ENCODE data around the gene SPG21.
"Not testable (repeated sequence)": the region's sequence is repeated elsewhere in the genome, so short reads cannot be mapped to it uniquely, and the experiment has no call there.

The SPG21 gene

DNA sequence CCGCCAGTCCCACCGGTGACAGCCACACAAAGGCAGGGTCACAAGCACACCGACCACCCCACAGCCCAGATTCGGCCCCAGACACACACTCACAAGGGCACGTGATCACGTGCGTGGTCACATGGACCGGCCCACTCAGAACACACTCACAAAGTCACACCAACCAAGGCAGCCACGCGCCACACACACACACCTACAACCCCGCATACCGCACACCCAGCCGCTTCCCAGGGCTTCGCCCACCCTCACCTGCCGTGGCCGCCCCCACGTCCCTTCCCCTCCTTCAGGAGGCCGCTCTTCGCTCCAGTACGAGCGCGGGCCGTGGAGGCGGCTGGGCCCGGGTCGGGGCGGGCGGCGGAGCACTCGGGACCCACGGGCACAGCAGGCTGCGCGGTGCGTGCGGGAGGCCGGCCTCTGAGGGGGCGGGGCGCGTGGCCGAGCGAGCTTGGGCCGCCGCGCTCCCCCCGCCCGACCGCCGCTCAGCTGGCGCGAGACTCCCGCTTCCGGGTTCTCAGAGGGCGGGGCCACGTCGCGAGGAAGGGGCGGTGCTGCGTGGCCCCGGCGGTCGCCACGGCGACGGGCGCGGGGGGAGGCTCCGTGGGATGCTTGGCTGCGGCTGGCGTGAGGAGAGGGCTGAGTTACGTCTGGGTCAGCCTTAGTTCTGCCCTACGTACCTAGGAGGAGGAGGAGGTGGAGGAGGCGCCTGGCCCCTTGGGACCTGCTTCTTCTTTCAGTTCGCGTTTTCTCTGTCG, at the start of gene SPG21:
Gene SPG21 (minus strand): TSS at position 499 of the 752 bp plus-strand sequence. CDS start 6,345 bp downstream, outside the sequence.
- peak; percentile 94 for DNase-seq

DNA sequence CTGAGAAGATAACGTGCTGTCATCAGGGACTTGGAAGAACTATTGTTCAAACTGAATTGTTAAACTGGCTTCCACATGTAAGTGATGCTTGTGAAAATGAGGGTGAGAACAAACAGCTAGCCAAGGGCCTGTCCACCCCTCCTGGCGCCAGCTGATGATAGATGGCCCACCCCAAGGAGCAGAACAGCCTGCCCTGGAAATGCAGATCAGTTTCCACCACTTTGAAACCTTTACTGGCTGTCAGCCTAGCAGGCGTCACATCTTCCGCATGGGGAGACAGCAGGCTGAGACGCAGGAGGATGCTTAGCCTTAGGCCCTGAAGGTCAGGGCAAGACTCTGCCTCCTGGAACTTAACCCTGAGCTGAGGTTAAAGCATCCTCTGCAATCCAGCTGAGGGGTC, 49.1 kb upstream of the SPG21 start:
- no peak for DNase-seq

DNA sequence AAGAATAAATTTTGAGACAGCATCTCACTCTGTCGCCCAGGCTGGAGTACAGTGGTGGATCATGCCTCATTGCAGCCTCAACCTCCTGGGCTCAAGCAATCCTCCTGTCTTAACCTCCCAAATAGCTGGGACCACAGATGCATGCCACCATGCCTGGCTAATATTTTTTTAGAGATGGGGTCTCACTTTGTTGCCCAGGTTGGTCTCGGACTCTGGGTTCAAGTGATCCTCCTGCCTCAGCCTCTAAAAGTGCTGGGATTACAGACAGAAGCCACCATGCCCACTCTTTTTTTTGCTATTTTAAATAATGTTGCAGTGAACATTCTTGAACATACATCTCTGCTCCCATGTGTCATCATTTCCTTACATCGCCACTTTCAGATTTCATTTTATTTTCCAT, 48.7 kb upstream of the SPG21 start:
- DNase-seq: no peak

GRCh38 chr15:65037309-65037708, 47.6 kb upstream of the SPG21 start:
- no peak for DNase-seq

DNA sequence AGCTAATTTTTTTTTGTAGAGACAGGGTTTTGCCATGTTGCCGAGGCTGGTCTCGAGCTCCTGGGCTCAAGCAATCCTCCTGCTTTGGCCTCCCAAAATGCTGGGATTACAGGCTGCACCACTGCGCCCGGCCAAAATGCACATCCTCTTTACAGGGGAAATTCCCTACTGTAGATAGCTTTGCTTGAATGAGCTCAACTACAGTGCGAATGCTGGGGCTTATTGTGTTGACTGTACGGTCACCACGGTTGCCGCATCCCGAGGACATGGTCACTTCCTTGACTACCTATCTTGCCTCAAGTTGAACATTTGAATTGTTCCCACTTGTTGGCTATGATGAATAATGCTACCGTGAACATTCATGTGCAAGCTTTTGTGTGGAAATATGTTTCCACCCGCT, 45.0 kb upstream of the SPG21 start:
- no peak for DNase-seq

GRCh38 chr15:65033659-65034269, 44.0 kb upstream of the SPG21 start:
- DNase-seq: peak; percentile 52

DNA sequence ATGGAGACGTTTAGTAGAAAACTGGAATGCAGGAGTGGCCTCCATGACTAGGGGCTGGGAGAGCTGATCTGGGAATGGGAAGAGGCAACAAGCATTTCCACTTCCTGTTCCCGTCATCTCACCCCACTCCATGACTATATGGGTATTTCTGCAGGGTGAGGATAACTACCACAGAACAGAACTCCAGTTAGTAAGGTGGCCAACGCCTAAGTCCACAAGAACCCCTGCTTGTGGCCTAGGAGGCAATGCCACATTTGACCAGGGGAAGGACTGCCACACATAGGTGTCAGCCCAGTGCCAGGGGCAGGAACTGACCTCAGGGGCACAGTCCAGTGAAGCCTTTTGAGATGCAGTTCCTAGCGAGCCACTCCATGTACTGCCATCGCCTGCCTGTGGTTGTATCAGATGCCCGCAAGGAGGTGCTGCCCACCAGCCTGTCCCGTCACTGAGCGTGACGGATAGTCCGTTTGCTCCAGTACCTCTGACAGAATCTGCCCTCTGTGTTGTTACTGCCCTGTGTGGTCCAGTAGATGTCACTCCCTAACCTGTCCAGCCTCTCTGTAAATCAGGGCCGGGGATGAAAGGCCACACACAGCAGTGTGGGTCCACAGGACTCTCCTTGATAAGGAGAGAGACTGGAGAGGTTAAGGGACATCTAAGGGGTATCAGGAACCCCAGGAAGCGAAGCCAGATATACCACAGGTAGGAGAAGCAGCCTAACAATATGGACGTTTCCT, 43.3 kb upstream of the SPG21 start:
- peak; percentile 43 for DNase-seq

DNA sequence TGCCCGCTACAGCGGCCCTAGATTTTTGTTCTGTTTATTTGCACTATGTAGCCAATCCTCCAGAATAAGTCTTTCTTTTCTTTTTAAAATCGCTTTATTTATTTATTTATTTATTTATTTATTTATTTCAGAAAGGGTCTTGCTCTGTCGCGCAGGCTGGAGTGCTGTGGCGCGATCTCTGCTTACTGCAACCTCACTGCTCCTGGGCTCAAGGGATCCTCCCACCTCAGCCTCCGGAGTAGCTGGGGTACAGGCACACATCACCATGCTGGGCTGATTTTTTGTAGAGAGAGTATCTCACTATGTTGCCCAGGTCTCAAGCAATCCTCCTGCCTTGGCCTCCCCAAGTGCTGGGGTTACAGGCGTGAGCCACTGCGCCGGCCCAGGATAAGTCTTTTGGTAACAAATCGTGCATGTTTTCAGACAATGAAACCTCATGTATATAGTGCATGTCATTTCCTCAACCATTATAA, 40.1 kb upstream of the SPG21 start:
- no peak for DNase-seq

DNA sequence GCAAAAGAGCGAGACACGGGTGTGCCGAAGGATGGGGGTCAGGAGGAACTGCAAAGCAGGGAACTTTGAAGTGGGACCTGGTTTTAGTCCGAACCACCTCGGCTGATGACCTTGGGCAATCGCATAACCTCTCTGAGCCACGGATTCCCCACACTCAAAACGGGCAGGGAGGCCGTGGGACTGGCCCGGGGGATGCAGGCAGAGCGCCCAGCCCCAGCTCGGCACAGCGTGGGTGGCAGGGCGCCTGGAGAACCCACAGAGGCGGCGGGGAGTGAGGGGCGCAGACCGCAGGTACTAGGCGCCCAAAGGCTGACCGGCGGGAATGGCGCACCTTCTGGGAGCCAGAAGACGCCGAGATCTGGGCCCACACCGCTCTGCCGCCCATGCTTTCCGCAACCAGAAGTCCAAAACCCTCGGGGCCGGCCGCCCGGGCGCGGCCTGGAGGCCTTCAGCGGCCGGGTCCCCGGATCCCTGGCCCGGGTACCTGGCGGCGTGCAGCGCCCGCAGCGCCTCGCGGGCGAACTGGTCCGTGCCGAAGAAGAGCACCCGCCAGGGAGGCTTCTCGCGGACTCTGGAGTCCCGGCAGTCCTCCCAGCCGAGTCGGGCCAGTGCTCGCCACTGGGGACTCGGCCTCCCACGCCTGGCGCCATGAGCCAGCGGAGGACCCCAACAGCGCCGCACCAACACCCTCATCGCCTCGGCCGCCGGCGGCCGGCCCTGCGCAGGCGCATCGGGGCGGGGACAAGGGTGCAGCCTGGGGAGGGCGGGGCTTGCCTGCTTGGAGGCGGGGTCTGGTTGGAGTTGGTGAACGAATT, 39.4 kb upstream of the SPG21 start, which contains the start of gene MTFMT:
Gene MTFMT (minus strand): TSS at position 719 of the 815 bp plus-strand sequence. CDS start 26 bp downstream, at position 693.
- DNase-seq: peak; percentile 93

GRCh38 chr15:65028338-65028737, 38.6 kb upstream of the SPG21 start:
- DNase-seq: peak; percentile 10

GRCh38 chr15:65027593-65027992, 37.9 kb upstream of the SPG21 start:
- DNase-seq: no peak

GRCh38 chr15:65026756-65027155, 37.0 kb upstream of the SPG21 start:
- no peak for DNase-seq

- DNase-seq: no peak
These were observed 31.8 kb upstream of the SPG21 start for GRCh38 chr15:65021488-65021887.

- no peak for DNase-seq
These were observed 30.7 kb upstream of the SPG21 start for GRCh38 chr15:65020419-65020818.

- not testable (repeated sequence) for DNase-seq
These were observed 21.5 kb upstream of the SPG21 start for GRCh38 chr15:65011198-65011597.

GRCh38 chr15:65008983-65009382, 19.3 kb upstream of the SPG21 start:
- DNase-seq: no peak

DNA sequence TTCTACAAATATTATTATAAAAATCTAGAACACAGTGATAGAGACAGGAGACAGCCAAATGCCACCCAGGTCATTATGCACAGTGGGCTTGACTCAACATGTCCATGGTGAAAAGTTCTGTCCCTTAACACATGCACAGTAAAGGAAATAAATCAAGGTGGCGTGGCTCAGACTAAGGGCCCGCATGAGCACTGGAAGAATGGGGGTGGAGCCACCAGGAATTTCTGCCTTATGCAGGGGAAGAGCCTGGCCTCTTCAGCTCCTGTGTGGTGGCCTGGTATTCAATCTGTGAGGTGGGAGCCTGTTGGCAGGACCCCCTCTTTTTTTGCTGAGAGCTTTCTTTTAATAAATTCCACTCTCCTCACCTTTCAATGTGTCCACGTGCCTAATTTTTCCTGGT, 17.2 kb upstream of the SPG21 start:
- no peak for DNase-seq

DNA sequence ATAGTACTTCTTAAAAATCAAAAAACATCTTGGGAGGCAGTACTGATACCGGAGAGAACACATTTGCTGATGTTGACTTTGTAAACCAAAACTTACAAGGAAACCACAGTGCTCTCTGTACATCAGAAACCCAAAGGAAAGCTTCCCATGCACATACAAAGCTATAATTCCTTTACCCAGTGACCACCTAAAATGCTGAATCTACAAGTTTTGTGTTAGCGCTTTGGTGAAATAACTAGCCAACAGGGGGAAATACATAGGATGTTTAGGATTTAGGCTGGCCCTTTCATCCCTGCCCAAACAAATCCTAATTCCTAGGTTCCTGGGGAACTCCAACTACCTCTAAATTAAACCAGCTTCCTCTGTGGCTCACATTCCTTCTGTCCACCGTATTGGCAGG, 15.3 kb upstream of the SPG21 start:
- no peak for DNase-seq

DNA sequence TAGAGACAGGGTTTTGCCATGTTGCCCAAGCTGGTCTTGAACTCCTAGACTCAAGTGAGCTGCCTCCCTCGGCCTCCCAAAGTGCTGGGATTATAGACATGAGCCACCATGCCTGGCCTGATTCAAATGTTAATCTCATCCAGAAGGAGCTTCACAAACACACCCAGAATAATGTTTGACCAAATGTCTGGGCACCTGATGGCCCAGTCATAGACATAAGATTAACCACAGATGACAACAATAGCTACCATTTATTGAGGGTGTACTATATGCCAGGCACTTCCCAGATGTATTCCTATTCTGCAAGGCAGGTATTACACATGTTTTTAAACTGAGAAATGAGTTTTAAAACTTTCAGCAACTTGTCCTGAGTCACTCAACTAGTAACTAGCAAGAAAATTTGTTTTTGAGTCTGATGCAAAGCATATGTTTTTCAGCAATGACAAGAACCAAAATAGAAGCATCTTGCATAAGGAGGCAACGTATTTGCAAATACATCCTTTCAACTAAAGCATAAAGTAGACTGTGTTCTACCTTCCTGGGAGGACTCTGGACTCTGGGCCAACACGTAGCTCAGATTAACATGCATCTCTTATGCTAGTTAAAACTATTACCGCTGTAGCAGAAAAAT, 8.1 kb upstream of the SPG21 start:
- no peak for DNase-seq

- no peak for DNase-seq
These were observed 7.4 kb upstream of the SPG21 start for GRCh38 chr15:64997066-64997465.

- no peak for DNase-seq
These were observed 3.6 kb upstream of the SPG21 start for GRCh38 chr15:64993290-64993689.

DNA sequence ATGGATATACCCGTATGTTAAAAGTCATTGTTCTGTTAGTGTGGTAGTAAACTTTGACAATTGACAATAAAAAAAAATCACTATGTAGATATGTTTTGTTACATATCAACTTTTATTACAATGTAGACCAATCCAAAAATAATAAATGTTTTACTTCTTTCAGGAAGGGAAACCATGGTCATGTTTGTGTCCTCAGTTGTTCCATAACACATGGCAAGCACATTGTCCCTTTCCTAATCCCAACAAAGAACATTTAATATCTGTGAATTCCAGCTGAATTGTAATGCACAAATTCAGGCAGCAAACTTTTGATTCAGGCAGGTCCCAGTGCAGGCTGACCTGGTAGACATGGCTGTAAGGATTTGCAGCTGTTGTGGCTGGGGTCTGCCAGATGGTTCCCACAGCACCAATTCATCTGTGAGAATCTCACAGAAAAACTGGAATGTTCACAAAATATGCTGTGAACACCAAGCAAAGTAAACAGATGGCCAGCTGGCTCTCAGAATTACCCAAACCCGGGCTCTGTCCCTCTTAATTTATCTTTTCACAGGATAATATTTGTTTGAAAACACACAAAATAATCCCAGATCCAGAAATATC, 1.9 kb upstream of the SPG21 start:
- no peak for DNase-seq

Measured in CD4-positive, alpha-beta T cell treated with Interleukin-12 subunit alpha and Interleukin-12 subunit beta, for 1 hour (primary cell).